ENCODE results near the gene EEPD1.

DNA sequence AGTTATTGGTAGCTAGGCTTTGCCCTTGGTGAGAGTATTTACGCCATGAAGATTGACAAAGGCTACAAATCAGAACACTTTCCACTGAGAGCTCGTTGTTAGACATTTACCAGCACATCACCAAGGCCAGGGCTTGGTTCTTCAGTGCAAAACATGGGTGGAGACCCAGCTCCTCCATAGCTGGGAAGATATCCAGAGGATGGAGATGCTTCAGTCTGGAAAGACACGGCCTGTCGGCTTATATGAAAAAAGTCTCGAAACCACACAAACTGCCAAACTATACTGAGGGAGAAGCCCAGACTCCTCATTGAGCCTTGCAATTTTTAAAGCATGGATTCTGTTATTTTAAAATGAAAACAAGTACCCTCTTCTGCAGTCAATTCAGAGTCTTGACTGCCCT lies 153.2 kb downstream of the EEPD1 start:
- TF ChIP-seq, protein P1, sequence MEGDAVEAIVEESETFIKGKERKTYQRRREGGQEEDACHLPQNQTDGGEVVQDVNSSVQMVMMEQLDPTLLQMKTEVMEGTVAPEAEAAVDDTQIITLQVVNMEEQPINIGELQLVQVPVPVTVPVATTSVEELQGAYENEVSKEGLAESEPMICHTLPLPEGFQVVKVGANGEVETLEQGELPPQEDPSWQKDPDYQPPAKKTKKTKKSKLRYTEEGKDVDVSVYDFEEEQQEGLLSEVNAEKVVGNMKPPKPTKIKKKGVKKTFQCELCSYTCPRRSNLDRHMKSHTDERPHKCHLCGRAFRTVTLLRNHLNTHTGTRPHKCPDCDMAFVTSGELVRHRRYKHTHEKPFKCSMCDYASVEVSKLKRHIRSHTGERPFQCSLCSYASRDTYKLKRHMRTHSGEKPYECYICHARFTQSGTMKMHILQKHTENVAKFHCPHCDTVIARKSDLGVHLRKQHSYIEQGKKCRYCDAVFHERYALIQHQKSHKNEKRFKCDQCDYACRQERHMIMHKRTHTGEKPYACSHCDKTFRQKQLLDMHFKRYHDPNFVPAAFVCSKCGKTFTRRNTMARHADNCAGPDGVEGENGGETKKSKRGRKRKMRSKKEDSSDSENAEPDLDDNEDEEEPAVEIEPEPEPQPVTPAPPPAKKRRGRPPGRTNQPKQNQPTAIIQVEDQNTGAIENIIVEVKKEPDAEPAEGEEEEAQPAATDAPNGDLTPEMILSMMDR (IDR thresholded peaks at IDR 0.05): no peak
- TF ChIP-seq POLR2A (IDR thresholded peaks at IDR 0.05): no peak

All from Peyer's patch (tissue), 4 donors.